GM23338 (cell line): ENCODE measurements around the gene ASPG.

Experiments used
- CREB1 ChIP-seq: fragments of 250-450 bp; sonication (Bioruptor Pico); IDR thresholded peaks from 2 replicates; pipeline ENCODE4 v1.5.0; 2020; ENCODE audit warnings: low read depth, mild to moderate bottlenecking, moderate library complexity
- CTCF ChIP-seq, 2 experiments: fragments of 200-600 bp in 1 of 2; sonication (generic) in 1 of 2; conservative IDR thresholded peaks; 2 replicates each; pipeline versions ENCODE4 v1.5.1 to v1.6.1; 2016 to 2017; ENCODE audit warnings: antibody characterized with exemption in 2 of 2, low read depth in 2 of 2, mild to moderate bottlenecking in 2 of 2, moderate library complexity in 1 of 2
- ETS1 ChIP-seq: IDR thresholded peaks from 2 replicates; pipeline ENCODE4 v1.6.1; 2016; ENCODE audit warnings: antibody characterized with exemption
- EZH2 ChIP-seq: fragments of 200-600 bp; sonication (generic); IDR thresholded peaks from one replicate; pipeline ENCODE4 v1.8.0; 2017; ENCODE audit warnings: antibody characterized with exemption, mild to moderate bottlenecking, low read depth; ENCODE audit not compliant: unreplicated experiment
- EZH2phosphoT487 ChIP-seq: fragments of 200-600 bp; sonication (generic); IDR thresholded peaks from one replicate; pipeline ENCODE4 v1.8.1; 2018; ENCODE audit warnings: antibody characterized with exemption; ENCODE audit not compliant: unreplicated experiment
- JUNB ChIP-seq: IDR thresholded peaks from one replicate; pipeline ENCODE4 v1.6.1; 2016; ENCODE audit warnings: antibody characterized with exemption; ENCODE audit not compliant: unreplicated experiment
- NANOG ChIP-seq: IDR thresholded peaks from 2 replicates; pipeline ENCODE4 v1.6.1; 2016; ENCODE audit warnings: antibody characterized with exemption, borderline replicate concordance
- POLR2AphosphoS5 ChIP-seq: IDR thresholded peaks from 2 replicates; pipeline ENCODE4 v1.6.1; 2016; ENCODE audit warnings: antibody characterized with exemption, low read depth
- REST ChIP-seq: IDR thresholded peaks from one replicate; pipeline ENCODE4 v1.6.1; 2018; ENCODE audit warnings: antibody characterized with exemption; ENCODE audit not compliant: unreplicated experiment
- STAT1 ChIP-seq: IDR thresholded peaks from one replicate; pipeline ENCODE4 v1.6.1; 2016; ENCODE audit warnings: antibody characterized with exemption; ENCODE audit not compliant: unreplicated experiment
- ZNF331 ChIP-seq: fragments of 250-450 bp; sonication (Bioruptor Pico); IDR thresholded peaks from 2 replicates; pipeline ENCODE4 v1.5.0; 2020; ENCODE audit warnings: low read depth, mild to moderate bottlenecking, moderate library complexity
- ZNF462 ChIP-seq: fragments of 250-450 bp; sonication (Bioruptor Pico); IDR thresholded peaks from 2 replicates; pipeline ENCODE4 v1.5.0; 2020; ENCODE audit warnings: mild to moderate bottlenecking, moderate library complexity

- TF ChIP-seq CREB1 (CRISPR knock-in tag) (no peak), CTCF (conservative IDR thresholded peaks at IDR 0.05; ENCODE audit: low read depth in 2 of 2) (no peak), POLR2AphosphoS5 (no peak), REST (no peak), EZH2 (no peak), STAT1 (no peak), JUNB (no peak), EZH2phosphoT487 (no peak), ETS1 (no peak), ZNF331 (CRISPR knock-in tag) (no peak), NANOG (no peak), ZNF462 (CRISPR knock-in tag) (no peak)
These were observed 25.1 kb downstream of the ASPG start for GRCh38 chr14:104110491-104111209.
